ENCODE measurements around the gene ASIC4. TPM values are rescaled to one million over a fixed set of nuclear protein-coding genes. Genes with fewer than 3 reads are reported as not detected.

ASIC4 gene
- total and polyA plus RNA-seq, 2 experiments from 2014 or later: 0.13 to 3.6 TPM

DNA sequence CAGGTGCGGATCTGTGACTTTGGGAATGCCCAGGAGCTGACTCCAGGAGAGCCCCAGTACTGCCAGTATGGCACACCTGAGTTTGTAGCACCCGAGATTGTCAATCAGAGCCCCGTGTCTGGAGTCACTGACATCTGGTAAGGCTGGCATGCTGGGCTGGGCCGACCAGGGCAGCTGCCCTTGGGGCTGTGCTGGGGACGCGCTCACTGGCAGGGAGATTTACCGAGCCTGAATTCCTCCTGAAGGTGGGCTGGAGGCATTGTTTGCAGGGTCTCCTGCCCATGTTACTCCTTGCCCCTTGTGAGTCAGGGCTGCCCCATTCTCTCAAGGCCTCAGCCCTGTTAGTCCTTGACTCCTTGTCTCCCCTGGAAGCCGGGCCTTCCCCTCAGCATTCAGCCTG, 34.3 kb upstream of the ASIC4 start:
- no peak for DNase-seq (ENCODE audit: low spot score)
- Mint-ChIP-seq H3K27me3 (ENCODE audit: insufficient read depth, low read depth, poor library complexity) (peaks cover 29% of the 10 kb centered on the region), H3K36me3 (ENCODE audit: low read depth) (peaks cover 8% of the 10 kb centered on the region; the same call in 1 of the 3 replicates), H3K4me3 (no peak overlapping the region), H3K27ac (no peak overlapping the region), H3K4me1 (peaks cover 32% of the 10 kb centered on the region), H3K9me3 (no peaks in the 10 kb centered on the region; the same call in 2 of the 3 replicates)
- H3K27ac ChIP-seq (ENCODE audit: low read depth): no peak overlapping the region
- peaks cover 24% of the 10 kb centered on the region; the same call in 1 of the 2 replicates for H3K4me1 ChIP-seq (ENCODE audit: insufficient read depth)
- H3K36me3 ChIP-seq (ENCODE audit: insufficient read depth): no peaks in the 10 kb centered on the region
- no peak overlapping the region for H2AFZ ChIP-seq
- no peaks in the 10 kb centered on the region; the same call in 1 of the 2 replicates for H3F3A ChIP-seq (replicated peaks; ENCODE audit: low read depth)
- no peaks in the 10 kb centered on the region for H3K79me2 ChIP-seq (replicated peaks; ENCODE audit: insufficient read depth)
- H3K27me3 ChIP-seq (ENCODE audit: insufficient read depth): peaks cover 26% of the 10 kb centered on the region
- no peak for ATAC-seq
- no peak overlapping the region for H3K4me2 ChIP-seq
- H3K9me2 ChIP-seq (ENCODE audit: insufficient read depth): no peaks in the 10 kb centered on the region
- H4K20me1 ChIP-seq (replicated peaks; ENCODE audit: insufficient read depth): no peaks in the 10 kb centered on the region
- no peak overlapping the region for H3K4me3 ChIP-seq
- TF ChIP-seq REST (IDR thresholded peaks at IDR 0.05; ENCODE audit: unreplicated experiment): no peak
- TF ChIP-seq EZH2 (IDR thresholded peaks at IDR 0.05; ENCODE audit: low read depth, unreplicated experiment): no peak

DNA sequence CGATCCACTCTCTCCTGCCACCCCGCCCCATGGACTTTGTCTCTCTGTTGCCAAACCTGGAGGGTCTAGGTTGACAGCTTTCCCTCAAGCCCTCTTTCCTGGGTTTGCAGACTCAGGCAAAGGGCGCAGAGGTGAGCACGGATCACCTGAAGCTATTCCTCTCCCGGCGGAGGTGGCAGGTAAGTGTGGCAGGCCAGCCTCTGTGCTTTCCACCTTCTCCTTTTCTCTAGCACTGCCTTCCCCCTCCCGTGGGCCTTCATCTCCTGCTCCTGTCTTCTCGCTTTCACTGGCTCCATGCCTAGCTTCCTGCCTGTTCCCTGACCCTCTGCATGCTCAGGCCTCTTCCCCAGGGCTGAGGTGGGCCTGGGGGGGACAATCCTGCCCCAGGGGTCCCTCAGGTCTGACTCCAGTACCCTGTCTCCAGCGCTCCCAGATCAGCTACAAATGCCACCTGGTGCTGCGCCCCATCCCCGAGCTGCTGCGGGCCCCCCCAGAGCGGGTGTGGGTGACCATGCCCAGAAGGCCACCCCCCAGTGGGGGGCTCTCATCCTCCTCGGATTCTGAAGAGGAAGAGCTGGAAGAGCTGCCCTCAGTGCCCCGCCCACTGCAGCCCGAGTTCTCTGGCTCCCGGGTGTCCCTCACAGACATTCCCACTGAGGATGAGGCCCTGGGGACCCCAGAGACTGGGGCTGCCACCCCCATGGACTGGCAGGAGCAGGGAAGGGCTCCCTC, 31.4 kb upstream of the ASIC4 start:
- H3F3A ChIP-seq (replicated peaks; ENCODE audit: low read depth): 0 out of 2 replicates have a peak, but pooled peaks cover 9% of the 10 kb centered on the region
- Mint-ChIP-seq H3K27me3 (ENCODE audit: insufficient read depth, low read depth, poor library complexity) (peaks cover 33% of the 10 kb centered on the region), H3K4me3 (0 out of 3 replicates have a peak overlapping the region, but pooled peaks have one; percentile 23), H3K4me1 (peaks cover 37% of the 10 kb centered on the region), H3K27ac (no peak overlapping the region), H3K36me3 (ENCODE audit: low read depth) (peaks cover 8% of the 10 kb centered on the region; the same call in 1 of the 3 replicates), H3K9me3 (no peaks in the 10 kb centered on the region)
- H3K4me1 ChIP-seq (ENCODE audit: insufficient read depth): peaks cover 33% of the 10 kb centered on the region
- H3K36me3 ChIP-seq (ENCODE audit: insufficient read depth): no peaks in the 10 kb centered on the region
- no peaks in the 10 kb centered on the region for H3K9me2 ChIP-seq (ENCODE audit: insufficient read depth)
- peak overlapping the region; percentile 88; the same call in 1 of the 2 replicates for H3K4me2 ChIP-seq
- no peaks in the 10 kb centered on the region for H3K79me2 ChIP-seq (replicated peaks; ENCODE audit: insufficient read depth)
- no peak for ATAC-seq
- H2AFZ ChIP-seq: no peak overlapping the region
- H3K27ac ChIP-seq (ENCODE audit: low read depth): no peak overlapping the region
- no peak overlapping the region; the same call in 1 of the 2 replicates for H3K4me3 ChIP-seq
- no peak for DNase-seq (ENCODE audit: low spot score)
- H3K27me3 ChIP-seq (ENCODE audit: insufficient read depth): peaks cover 52% of the 10 kb centered on the region
- no peaks in the 10 kb centered on the region for H4K20me1 ChIP-seq (replicated peaks; ENCODE audit: insufficient read depth)
- TF ChIP-seq REST (IDR thresholded peaks at IDR 0.05; ENCODE audit: unreplicated experiment) (no peak), CTCF (conservative IDR thresholded peaks at IDR 0.05; ENCODE audit: low read depth in 2 of 2) (no peak), POLR2AphosphoS5 (IDR thresholded peaks at IDR 0.05; ENCODE audit: low read depth) (no peak)
